ENCODE results near the gene ATOH8.

The ATOH8 gene

GRCh38 chr2:85753525-85754312 is at the start of gene ATOH8:
Gene ATOH8, plus strand, starts transcription at chr2:85753991. Its CDS starts 199 bp downstream, at chr2:85754190.
- Histone ChIP-seq H2AFZ (ENCODE audit: low read depth) (no peak within 1 kb of the TSS), H3K27ac (no peak within 1 kb of the TSS), H3K27me3 (ENCODE audit: insufficient read depth, low read depth) (peaks cover 47% of the 10 kb centered on the region)

GRCh38 chr2:85704038-85704437 is 49.8 kb upstream of the ATOH8 start:
- no peak overlapping the region for H3K4me3 ChIP-seq (IDR thresholded peaks at IDR 0.05; ENCODE audit: insufficient read depth, low read depth, low read length)
- H2AFZ ChIP-seq (ENCODE audit: low read depth) = no peak overlapping the region
- no peaks in the 10 kb centered on the region for H3K27me3 ChIP-seq (ENCODE audit: insufficient read depth, low read depth)
- H3K4me2 ChIP-seq = peak overlapping the region; percentile 68
- 0 out of 2 replicates have a peak overlapping the region, but pooled peaks have one; percentile 20 for H3K9ac ChIP-seq
- peak overlapping the region; percentile 39; the same call in 1 of the 2 replicates for H3K27ac ChIP-seq
- H4K20me1 ChIP-seq (ENCODE audit: insufficient read depth) = no peaks in the 10 kb centered on the region
- no peaks in the 10 kb centered on the region for H3K79me2 ChIP-seq (ENCODE audit: insufficient read depth, low read depth)
- peaks cover 70% of the 10 kb centered on the region for H3K4me1 ChIP-seq (ENCODE audit: low read depth, poor library complexity, severe bottlenecking)
- TF ChIP-seq CTCF (conservative IDR thresholded peaks at IDR 0.05; ENCODE audit: low read depth, low read length) = no peak
- no peaks in the 10 kb centered on the region for H3K36me3 ChIP-seq (ENCODE audit: insufficient read depth)

More at GRCh38 chr2:85753525-85754312, at the start of gene ATOH8:
- H4K20me1 ChIP-seq (ENCODE audit: insufficient read depth) = no peaks in the 10 kb centered on the region
- H3K4me2 ChIP-seq = peak within 1 kb of the TSS; percentile 37
- H3K4me1 ChIP-seq (ENCODE audit: low read depth, poor library complexity, severe bottlenecking) = peaks cover 9% of the 10 kb centered on the region
- no peaks in the 10 kb centered on the region for H3K36me3 ChIP-seq (ENCODE audit: insufficient read depth)
- no peak within 1 kb of the TSS for H3K9ac ChIP-seq
- no peak for TF ChIP-seq CTCF (conservative IDR thresholded peaks at IDR 0.05; ENCODE audit: low read depth, low read length)
- no peaks in the 10 kb centered on the region for H3K79me2 ChIP-seq (ENCODE audit: insufficient read depth, low read depth)
- no peak within 1 kb of the TSS for H3K4me3 ChIP-seq (IDR thresholded peaks at IDR 0.05; ENCODE audit: insufficient read depth, low read depth, low read length)

- peak overlapping the region; percentile 39 for H3K27ac ChIP-seq
- peak overlapping the region; percentile 50 for H2AFZ ChIP-seq (ENCODE audit: low read depth)
- no peaks in the 10 kb centered on the region for H3K27me3 ChIP-seq (ENCODE audit: insufficient read depth, low read depth)
- peak overlapping the region; percentile 68 for H3K4me2 ChIP-seq
- peaks cover 70% of the 10 kb centered on the region for H3K4me1 ChIP-seq (ENCODE audit: low read depth, poor library complexity, severe bottlenecking)
- no peak for TF ChIP-seq CTCF (conservative IDR thresholded peaks at IDR 0.05; ENCODE audit: low read depth, low read length)
- H3K4me3 ChIP-seq (IDR thresholded peaks at IDR 0.05; ENCODE audit: insufficient read depth, low read depth, low read length) = no peak overlapping the region
- no peaks in the 10 kb centered on the region for H3K79me2 ChIP-seq (ENCODE audit: insufficient read depth, low read depth)
- H4K20me1 ChIP-seq (ENCODE audit: insufficient read depth) = no peaks in the 10 kb centered on the region
- no peaks in the 10 kb centered on the region for H3K36me3 ChIP-seq (ENCODE audit: insufficient read depth)
- peak overlapping the region; percentile 20; the same call in 1 of the 2 replicates for H3K9ac ChIP-seq
These were observed 48.8 kb upstream of the ATOH8 start for GRCh38 chr2:85704800-85705679.

GRCh38 chr2:85705680-85706039 is 48.1 kb upstream of the ATOH8 start:
- Histone ChIP-seq H3K27ac (peak overlapping the region; percentile 39), H3K36me3 (ENCODE audit: insufficient read depth) (no peaks in the 10 kb centered on the region), H3K27me3 (ENCODE audit: insufficient read depth, low read depth) (no peaks in the 10 kb centered on the region), H3K9ac (no peak overlapping the region), H4K20me1 (ENCODE audit: insufficient read depth) (no peaks in the 10 kb centered on the region), H2AFZ (ENCODE audit: low read depth) (peak overlapping the region; percentile 50; the same call in 1 of the 2 replicates), H3K79me2 (ENCODE audit: insufficient read depth, low read depth) (no peaks in the 10 kb centered on the region), H3K4me2 (peak overlapping the region; percentile 68), H3K4me3 (IDR thresholded peaks at IDR 0.05; ENCODE audit: insufficient read depth, low read depth, low read length) (no peak overlapping the region), H3K4me1 (ENCODE audit: low read depth, poor library complexity, severe bottlenecking) (peaks cover 70% of the 10 kb centered on the region)
- TF ChIP-seq CTCF (conservative IDR thresholded peaks at IDR 0.05; ENCODE audit: low read depth, low read length) = no peak

Measured in KMS-11 (cell line).